Stomach (tissue), 9 donors: ENCODE data around the gene SLC4A11. TPM values are rescaled to one million over a fixed set of nuclear protein-coding genes. Genes with fewer than 3 reads are reported as not detected.
A peak's percentile ranks its signal among the peaks of the same experiment; 100 is the strongest.

ENCODE experiments used
- DNase-seq, 2 donors: peaks; one replicate each; pipeline versions ENCODE4 v3.0.0 to v3.0.0-alpha.2; 2013 to 2019
- H3K27ac ChIP-seq, 5 donors: fragments of 200-600 bp in 4 of 5; sonication (generic) in 4 of 5; one replicate each; pipeline ENCODE4 v1.5.1; 2013 to 2019; ENCODE audit warnings: mild to moderate bottlenecking in 1 of 5, moderate library complexity in 1 of 5
- H3K27me3 ChIP-seq, 3 donors: fragments of 200-600 bp; sonication (generic); one replicate each; pipeline ENCODE4 v1.5.1; 2017 to 2019; ENCODE audit warnings: mixed run types in 1 of 3
- H3K36me3 ChIP-seq, 4 donors: fragments of 200-600 bp; sonication (generic); 1 replicate in 3 of 4; 2 replicates in 1 of 4; pipeline ENCODE4 v1.5.1; 2016 to 2019
- H3K4me1 ChIP-seq, 4 donors: fragments of 200-600 bp; sonication (generic); one replicate each; pipeline ENCODE4 v1.5.1; 2016 to 2019
- H3K4me3 ChIP-seq, 4 donors: fragments of 200-600 bp; sonication (generic) in 3 of 4; one replicate each; pipeline ENCODE4 v1.5.1; 2016 to 2019; ENCODE audit warnings: mild to moderate bottlenecking in 1 of 4
- H3K9me3 ChIP-seq, 4 donors: fragments of 200-600 bp; sonication (generic); one replicate each; pipeline ENCODE4 v1.5.1; 2016 to 2019
- EP300 ChIP-seq: sonication (generic); formaldehyde crosslinking; IDR thresholded peaks from one replicate; pipeline ENCODE4 v1.6.1; 2017; ENCODE audit warnings: antibody characterized with exemption
- POLR2A ChIP-seq, 4 donors: fragments of 450-650 bp; IDR thresholded peaks; one replicate each; pipeline ENCODE4 v1.6.1; 2016; ENCODE audit warnings: antibody characterized with exemption in 4 of 4, control low read depth in 2 of 4, mild to moderate bottlenecking in 1 of 4, moderate library complexity in 1 of 4
- POLR2AphosphoS5 ChIP-seq, 3 donors: sonication (generic); formaldehyde crosslinking; IDR thresholded peaks; one replicate each; pipeline ENCODE4 v1.6.1; 2016; ENCODE audit warnings: antibody characterized with exemption in 3 of 3
- WGBS, 5 donors: extraction: QIAGEN DNeasy Blood & Tissue Kit in 3 of 5; methylation state at CpG; one replicate each; pipeline versions ENCODE4 v1.1.5 to v1.1.7; 2013 to 2018; 5-methylcytosine and 5-hydroxymethylcytosine counted together
- intact Hi-C: fragments of 100-400 bp; cut with DNase I; formaldehyde crosslinking; loops from one replicate; pipeline ENCODE4 v1.15.1; 2023; ENCODE audit warnings: low total_unique reads
- polyA plus RNA-seq, 3 donors: library from polyadenylated mRNA; stranded (reverse); fragments of 200-250 nt; gene quantifications; one replicate each; pipeline ENCODE4 v1.2.3, GENCODE V29; 2013
- total RNA-seq, 5 donors: library from RNA; depleted of rRNA; stranded (reverse); fragments of >200 nt; gene quantifications; one replicate each; pipeline versions ENCODE4 v1.1.0 to v1.2.3, GENCODE V29; 2014 to 2016
- TF ChIP-seq, protein P1 (sequence below), 7 experiments: fragments of 450-650 bp in 4 of 7; fragments of 200-600 bp in 3 of 7; sonication (generic) in 3 of 7; IDR thresholded peaks; one replicate each; pipeline ENCODE4 v1.5.1; 2016 to 2019; ENCODE audit warnings: antibody characterized with exemption in 7 of 7, control low read depth in 2 of 7, mild to moderate bottlenecking in 1 of 7
- donor health status: healthy with polysubstance abuse.
- donor health status: Bipolar disorder and iron deficiency.
- donor health status: healthy.

SLC4A11 gene
- total and polyA plus RNA-seq, 8 donors, result 0.37 to 22.3 (median 5.8) TPM; not detected in 1

DNA sequence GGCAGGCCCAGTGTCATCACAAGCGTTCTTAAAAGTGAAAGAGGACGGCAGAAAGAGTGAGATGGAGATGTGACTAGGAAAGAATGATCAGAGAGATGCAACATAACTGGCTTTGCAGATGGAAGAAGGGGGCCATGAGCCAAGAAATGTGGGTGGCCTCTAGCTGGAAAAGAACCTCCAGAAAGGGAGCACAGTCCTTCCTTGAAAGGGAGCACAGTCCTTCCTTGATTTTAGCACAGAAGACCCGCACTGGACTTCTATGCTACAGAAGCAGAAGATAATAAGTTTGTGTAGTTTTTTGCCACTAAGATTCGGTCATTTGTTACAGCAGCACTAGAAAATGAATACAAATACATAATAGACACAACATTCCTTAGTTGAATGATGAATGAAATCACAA is 58.7 kb downstream of the SLC4A11 start:
- intact Hi-C loops, result no loop called here
- Histone ChIP-seq H3K4me1 (peaks cover 6 to 32% (median 19%) of the 10 kb centered on the region in 4 donors), H3K9me3 (no peaks in the 10 kb centered on the region), H3K27ac (no peak overlapping the region), H3K4me3 (no peak overlapping the region), H3K27me3 (no peaks in the 10 kb centered on the region), H3K36me3 (no peaks in the 10 kb centered on the region)
- 60 to 85% (median 75%) methylated on average over 4 of the region's 4 CpGs for WGBS, 5 donors
- no peak for TF ChIP-seq POLR2A (IDR thresholded peaks at IDR 0.05)
- TF ChIP-seq POLR2AphosphoS5 (IDR thresholded peaks at IDR 0.05), result no peak
- TF ChIP-seq, protein P1, sequence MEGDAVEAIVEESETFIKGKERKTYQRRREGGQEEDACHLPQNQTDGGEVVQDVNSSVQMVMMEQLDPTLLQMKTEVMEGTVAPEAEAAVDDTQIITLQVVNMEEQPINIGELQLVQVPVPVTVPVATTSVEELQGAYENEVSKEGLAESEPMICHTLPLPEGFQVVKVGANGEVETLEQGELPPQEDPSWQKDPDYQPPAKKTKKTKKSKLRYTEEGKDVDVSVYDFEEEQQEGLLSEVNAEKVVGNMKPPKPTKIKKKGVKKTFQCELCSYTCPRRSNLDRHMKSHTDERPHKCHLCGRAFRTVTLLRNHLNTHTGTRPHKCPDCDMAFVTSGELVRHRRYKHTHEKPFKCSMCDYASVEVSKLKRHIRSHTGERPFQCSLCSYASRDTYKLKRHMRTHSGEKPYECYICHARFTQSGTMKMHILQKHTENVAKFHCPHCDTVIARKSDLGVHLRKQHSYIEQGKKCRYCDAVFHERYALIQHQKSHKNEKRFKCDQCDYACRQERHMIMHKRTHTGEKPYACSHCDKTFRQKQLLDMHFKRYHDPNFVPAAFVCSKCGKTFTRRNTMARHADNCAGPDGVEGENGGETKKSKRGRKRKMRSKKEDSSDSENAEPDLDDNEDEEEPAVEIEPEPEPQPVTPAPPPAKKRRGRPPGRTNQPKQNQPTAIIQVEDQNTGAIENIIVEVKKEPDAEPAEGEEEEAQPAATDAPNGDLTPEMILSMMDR (IDR thresholded peaks at IDR 0.05), result no peak
- TF ChIP-seq EP300, result no peak
- DNase-seq, result no peak

DNA sequence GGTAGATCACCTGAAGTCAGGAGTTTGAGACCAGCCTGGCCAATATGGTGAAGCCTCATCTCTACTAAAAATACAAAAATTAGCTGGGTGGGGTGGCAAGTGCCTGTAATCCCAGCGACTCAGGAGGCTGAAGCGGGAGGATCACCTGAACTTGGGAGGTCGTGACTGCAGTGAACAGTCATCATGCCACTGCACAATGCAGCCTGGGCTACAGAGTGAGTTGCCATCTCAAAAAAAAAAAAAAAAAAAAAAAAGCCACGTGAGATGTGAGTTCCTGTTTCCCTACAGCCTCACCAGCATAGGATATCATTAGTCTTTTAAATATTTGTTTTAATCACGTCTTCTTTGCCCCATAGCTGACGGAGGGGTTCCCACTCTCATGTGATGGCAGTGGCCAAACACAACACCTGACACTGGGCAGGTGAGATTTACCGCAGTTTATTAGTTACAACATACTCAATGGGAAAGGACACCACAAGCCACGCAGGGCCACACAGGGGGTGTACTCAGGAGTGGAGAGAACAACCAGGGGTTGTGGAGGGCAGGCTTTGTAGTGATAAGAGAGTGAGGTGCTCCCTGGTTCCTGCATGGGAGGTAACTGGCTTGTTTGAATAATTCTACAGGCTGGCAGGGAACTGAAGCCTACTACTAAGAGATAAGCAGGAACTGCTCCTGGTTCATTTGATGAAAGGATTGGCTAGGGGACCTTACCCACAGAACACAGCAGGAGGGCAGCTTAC is 61.1 kb downstream of the SLC4A11 start:
- Histone ChIP-seq H3K9me3 (no peaks in the 10 kb centered on the region), H3K27ac (peak overlapping the region; percentile 13 to 59 (median 41)), H3K4me1 (peaks cover 12 to 51% (median 35%) of the 10 kb centered on the region in 4 donors), H3K4me3 (no peak overlapping the region), H3K36me3 (no peaks in the 10 kb centered on the region), H3K27me3 (peaks cover 0 to 11% (median 3%) of the 10 kb centered on the region in 3 donors)
- intact Hi-C loops, result no loop called here
- DNase-seq, result peak; percentile 52 to 57
- TF ChIP-seq EP300 (no peak), POLR2AphosphoS5 (IDR thresholded peaks at IDR 0.05) (peak in 1 of 3 donors; percentile 47), POLR2A (IDR thresholded peaks at IDR 0.05) (no peak)
- TF ChIP-seq, protein P1 (IDR thresholded peaks at IDR 0.05), result no peak
- 35 to 46% (median 41%) methylated on average over 7 to 8 of the region's 8 CpGs for WGBS, 5 donors

Other genes with a start within 250 kb of the SLC4A11 start
- 1 to 10 TPM in 1 of 5 donors, not detected in 4; 8.0 TPM for gene GNRH2, start 195.6 kb downstream of the SLC4A11 start, total RNA-seq
- gene GNRH2, start 195.6 kb downstream of the SLC4A11 start, polyA plus RNA-seq, result 1 to 10 TPM in 1 of 3 donors, not detected in 2; 1.4 TPM
- 100 to 1,000 TPM in 1 of 5 donors, 10 to 100 TPM in 3, 1 to 10 TPM in 1; 4.5 to 102 (median 34.5) TPM for gene MRPS26, start 193.1 kb downstream of the SLC4A11 start, total RNA-seq
- 10 to 100 TPM; 65.4 to 82.8 (median 74.3) TPM for gene MRPS26, start 193.1 kb downstream of the SLC4A11 start, polyA plus RNA-seq
- gene OXT, start 167.6 kb downstream of the SLC4A11 start, total RNA-seq, result not detected
- gene OXT, start 167.6 kb downstream of the SLC4A11 start, polyA plus RNA-seq, result under 1 TPM in 1 of 3 donors, not detected in 2; 0.45 TPM
- not detected for gene AVP, start 154.5 kb downstream of the SLC4A11 start, total RNA-seq
- not detected for gene AVP, start 154.5 kb downstream of the SLC4A11 start, polyA plus RNA-seq
- 10 to 100 TPM in 4 of 5 donors, not detected in 1; 17.4 to 24.0 (median 19.6) TPM for gene FASTKD5, start 79.3 kb downstream of the SLC4A11 start, total RNA-seq
- 1 to 10 TPM; 6.0 to 7.5 (median 7.3) TPM for gene FASTKD5, start 79.3 kb downstream of the SLC4A11 start, polyA plus RNA-seq
- gene UBOX5, start 79.3 kb downstream of the SLC4A11 start, total RNA-seq, result 1 to 10 TPM in 4 of 5 donors, not detected in 1; 3.6 to 6.2 (median 4.7) TPM
- 1 to 10 TPM; 2.7 to 3.4 (median 3.0) TPM for gene UBOX5, start 79.3 kb downstream of the SLC4A11 start, polyA plus RNA-seq
- 10 to 100 TPM in 4 of 5 donors, 1 to 10 TPM in 1; 5.3 to 36.6 (median 22.3) TPM for gene LZTS3, start 65.6 kb downstream of the SLC4A11 start, total RNA-seq
- gene LZTS3, start 65.6 kb downstream of the SLC4A11 start, polyA plus RNA-seq, result 10 to 100 TPM in 2 of 3 donors, 1 to 10 TPM in 1; 8.6 to 16.6 (median 12.7) TPM
- gene DDRGK1, start 34.5 kb downstream of the SLC4A11 start, total RNA-seq, result 100 to 1,000 TPM in 1 of 5 donors, 10 to 100 TPM in 3, 1 to 10 TPM in 1; 2.3 to 108 (median 49.1) TPM
- 10 to 100 TPM; 45.5 to 80.8 (median 55.6) TPM for gene DDRGK1, start 34.5 kb downstream of the SLC4A11 start, polyA plus RNA-seq
- 10 to 100 TPM; 11.1 to 57.1 (median 36.9) TPM for gene ITPA, start 29.7 kb downstream of the SLC4A11 start, total RNA-seq
- 100 to 1,000 TPM in 1 of 3 donors, 10 to 100 TPM in 2; 58.8 to 105 (median 78.9) TPM for gene ITPA, start 29.7 kb downstream of the SLC4A11 start, polyA plus RNA-seq
- gene DNAAF9, start 168.5 kb upstream of the SLC4A11 start, total RNA-seq, result 10 to 100 TPM in 4 of 5 donors, 1 to 10 TPM in 1; 1.2 to 23.7 (median 17.9) TPM
- 1 to 10 TPM; 3.4 to 4.1 (median 3.6) TPM for gene DNAAF9, start 168.5 kb upstream of the SLC4A11 start, polyA plus RNA-seq
- 10 to 100 TPM; 17.5 to 63.9 (median 35.5) TPM for gene ATRN, start 231.8 kb upstream of the SLC4A11 start, total RNA-seq
- gene ATRN, start 231.8 kb upstream of the SLC4A11 start, polyA plus RNA-seq, result 1 to 10 TPM; 2.9 to 7.0 (median 3.9) TPM